GM10266 (cell line): ENCODE data around the gene ZFPM1.

Experiments used
- DNase-seq: peaks from one replicate; pipeline ENCODE4 v3.0.0; 2012; ENCODE audit errors: extremely low spot score
- TF ChIP-seq, protein P1 (sequence below): IDR thresholded peaks from 2 replicates; pipeline ENCODE4 v1.5.1; 2012; ENCODE audit warnings: mild to moderate bottlenecking, low read depth; ENCODE audit not compliant: control insufficient read depth, insufficient read depth; ENCODE audit errors: missing control alignments

The ZFPM1 gene

DNA sequence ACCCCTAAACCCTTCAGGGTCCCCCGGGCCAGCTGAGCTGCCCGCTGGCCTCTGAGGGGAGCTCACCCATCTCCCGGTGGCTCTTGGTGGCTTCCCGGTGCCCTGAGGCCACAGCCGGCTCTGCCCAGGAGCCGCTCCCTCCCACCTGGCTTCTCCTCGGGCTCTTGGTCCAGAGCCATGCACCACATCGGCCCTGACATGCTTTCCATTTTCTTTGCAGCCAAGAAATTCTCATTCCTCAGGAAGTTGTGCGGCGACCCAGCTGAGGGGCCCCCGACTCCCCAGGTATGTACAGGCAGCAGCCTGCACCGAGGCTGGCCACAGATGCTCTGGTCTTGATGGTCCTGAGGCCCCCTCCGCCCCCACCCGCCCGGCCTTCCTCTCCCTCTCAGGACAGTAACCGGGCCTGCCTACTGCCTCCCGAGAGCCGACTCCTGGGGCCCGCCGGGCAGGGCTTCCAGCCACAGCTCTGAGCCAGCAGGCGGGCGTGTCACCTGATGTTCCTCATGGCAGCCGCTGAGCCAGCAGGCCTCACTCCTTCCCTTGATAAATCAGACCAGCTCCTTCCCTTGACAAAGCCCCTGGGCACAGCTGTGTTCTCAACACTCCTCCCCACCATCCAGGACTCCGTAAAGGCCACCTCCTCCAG, 28.4 kb upstream of the ZFPM1 start:
- TF ChIP-seq, protein P1, sequence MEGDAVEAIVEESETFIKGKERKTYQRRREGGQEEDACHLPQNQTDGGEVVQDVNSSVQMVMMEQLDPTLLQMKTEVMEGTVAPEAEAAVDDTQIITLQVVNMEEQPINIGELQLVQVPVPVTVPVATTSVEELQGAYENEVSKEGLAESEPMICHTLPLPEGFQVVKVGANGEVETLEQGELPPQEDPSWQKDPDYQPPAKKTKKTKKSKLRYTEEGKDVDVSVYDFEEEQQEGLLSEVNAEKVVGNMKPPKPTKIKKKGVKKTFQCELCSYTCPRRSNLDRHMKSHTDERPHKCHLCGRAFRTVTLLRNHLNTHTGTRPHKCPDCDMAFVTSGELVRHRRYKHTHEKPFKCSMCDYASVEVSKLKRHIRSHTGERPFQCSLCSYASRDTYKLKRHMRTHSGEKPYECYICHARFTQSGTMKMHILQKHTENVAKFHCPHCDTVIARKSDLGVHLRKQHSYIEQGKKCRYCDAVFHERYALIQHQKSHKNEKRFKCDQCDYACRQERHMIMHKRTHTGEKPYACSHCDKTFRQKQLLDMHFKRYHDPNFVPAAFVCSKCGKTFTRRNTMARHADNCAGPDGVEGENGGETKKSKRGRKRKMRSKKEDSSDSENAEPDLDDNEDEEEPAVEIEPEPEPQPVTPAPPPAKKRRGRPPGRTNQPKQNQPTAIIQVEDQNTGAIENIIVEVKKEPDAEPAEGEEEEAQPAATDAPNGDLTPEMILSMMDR, result no peak
- no peak for DNase-seq

DNA sequence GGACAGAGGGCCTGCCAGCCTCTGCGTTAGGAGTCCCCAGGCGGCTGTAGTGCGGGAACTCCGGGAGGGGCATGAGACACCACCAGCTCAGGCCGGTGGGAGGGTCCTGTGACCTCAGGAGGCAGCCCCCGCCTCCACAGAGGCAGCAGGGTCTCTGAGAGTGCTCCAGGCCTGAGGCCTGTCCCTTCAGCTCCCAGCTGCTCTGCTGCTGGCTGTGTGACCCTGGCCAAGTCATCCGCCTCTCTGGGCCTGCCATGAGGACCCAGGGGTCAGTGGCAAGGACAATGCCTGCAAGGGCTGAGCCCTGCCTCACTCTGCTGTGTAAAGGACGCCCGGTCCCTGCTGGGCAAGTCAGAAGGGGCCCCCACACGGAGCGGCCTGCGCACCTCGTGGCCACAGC, 27.1 kb upstream of the ZFPM1 start:
- no peak for DNase-seq
- TF ChIP-seq, protein P1, result no peak

DNA sequence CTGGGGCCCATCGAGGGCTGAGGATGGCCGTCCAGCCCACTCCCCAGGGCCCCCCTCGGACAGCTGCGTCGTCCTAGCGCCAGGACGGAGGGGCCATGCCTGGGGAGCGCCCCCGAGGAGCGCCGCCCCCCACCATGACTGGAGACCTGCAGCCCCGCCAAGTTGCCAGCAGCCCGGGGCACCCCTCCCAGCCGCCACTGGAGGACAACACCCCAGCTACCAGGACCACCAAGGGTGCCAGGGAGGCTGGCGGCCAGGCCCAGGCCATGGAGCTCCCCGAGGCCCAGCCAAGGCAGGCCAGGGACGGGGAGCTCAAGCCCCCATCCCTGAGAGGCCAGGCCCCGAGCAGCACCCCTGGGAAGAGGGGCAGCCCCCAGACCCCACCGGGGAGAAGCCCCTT, 25.7 kb upstream of the ZFPM1 start:
- TF ChIP-seq, protein P1, result no peak
- DNase-seq, result no peak

DNA sequence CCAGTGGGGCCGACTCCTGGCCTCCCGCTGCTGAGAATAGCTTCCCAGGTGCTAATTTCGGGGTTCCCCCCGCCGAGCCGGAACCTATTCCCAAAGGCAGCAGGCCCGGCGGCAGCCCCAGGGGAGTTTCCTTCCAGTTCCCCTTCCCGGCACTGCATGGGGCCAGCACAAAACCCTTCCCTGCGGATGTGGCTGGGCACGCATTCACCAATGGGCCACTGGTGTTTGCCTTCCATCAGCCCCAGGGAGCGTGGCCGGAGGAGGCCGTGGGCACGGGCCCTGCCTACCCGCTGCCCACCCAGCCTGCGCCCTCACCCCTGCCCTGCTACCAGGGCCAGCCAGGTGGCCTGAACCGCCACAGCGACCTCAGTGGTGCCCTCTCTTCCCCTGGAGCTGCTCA, 24.9 kb upstream of the ZFPM1 start:
- no peak for DNase-seq
- TF ChIP-seq, protein P1, result no peak

DNA sequence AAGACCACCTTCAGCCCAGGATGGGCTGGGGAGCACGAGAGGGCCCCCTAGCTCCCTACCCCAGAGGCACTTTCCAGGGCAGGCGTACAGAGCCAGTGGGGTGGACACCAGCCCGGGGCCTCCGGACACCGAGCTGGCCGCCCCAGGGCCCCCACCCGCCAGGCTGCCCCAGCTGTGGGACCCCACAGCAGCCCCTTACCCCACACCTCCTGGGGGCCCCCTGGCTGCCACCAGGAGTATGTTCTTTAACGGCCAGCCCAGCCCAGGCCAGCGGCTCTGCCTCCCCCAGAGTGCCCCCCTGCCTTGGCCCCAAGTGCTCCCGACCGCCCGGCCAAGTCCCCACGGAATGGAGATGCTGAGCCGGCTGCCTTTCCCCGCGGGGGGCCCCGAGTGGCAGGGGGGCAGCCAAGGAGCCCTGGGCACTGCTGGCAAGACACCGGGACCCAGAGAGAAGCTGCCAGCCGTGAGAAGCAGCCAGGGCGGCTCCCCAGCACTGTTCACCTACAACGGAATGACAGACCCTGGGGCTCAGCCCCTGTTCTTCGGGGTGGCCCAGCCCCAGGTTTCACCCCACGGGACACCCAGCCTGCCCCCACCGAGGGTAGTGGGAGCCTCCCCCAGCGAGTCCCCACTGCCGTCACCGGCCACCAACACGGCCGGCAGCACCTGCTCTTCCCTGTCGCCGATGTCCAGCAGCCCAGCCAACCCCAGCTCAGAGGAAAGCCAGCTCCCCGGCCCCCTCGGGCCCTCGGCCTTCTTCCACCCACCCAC, 24.3 kb upstream of the ZFPM1 start:
- DNase-seq, result no peak
- TF ChIP-seq, protein P1, result no peak

DNA sequence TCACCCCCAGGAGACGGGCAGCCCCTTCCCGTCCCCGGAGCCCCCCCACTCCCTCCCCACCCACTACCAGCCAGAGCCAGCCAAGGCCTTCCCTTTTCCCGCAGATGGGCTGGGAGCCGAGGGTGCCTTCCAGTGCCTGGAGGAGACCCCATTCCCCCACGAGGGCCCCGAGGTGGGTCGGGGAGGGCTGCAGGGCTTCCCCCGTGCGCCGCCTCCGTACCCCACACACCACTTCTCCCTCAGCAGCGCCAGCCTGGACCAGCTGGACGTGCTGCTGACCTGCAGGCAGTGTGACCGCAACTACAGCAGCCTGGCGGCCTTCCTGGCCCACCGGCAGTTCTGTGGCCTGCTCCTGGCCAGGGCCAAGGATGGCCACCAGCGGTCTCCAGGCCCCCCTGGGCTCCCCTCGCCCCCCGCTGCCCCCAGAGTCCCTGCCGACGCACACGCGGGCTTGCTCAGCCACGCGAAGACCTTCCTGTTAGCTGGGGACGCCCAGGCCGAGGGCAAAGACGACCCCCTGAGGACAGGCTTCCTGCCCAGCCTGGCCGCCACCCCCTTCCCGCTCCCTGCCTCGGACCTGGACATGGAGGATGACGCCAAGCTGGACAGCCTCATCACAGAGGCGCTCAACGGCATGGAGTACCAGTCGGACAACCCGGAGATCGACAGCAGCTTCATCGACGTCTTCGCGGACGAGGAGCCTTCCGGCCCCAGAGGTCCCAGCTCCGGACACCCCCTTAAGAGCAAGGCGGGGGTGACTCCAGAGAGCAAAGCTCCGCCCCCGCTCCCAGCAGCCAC, 23.5 kb upstream of the ZFPM1 start:
- TF ChIP-seq, protein P1, result no peak
- DNase-seq, result no peak
